Panc1 (cell line): ENCODE results near the gene CNNM4. TPM values are rescaled to one million over a fixed set of nuclear protein-coding genes. Genes with fewer than 3 reads are reported as not detected.

ENCODE experiments used
- ATAC-seq: fragments of 200-7000 bp; cut with Tn5 transposase; 2 replicates; pipeline ENCODE4 v1.9.1; 2020; ENCODE audit warnings: mild to moderate bottlenecking, moderate library complexity
- BruUV-seq: library from RNA; stranded (reverse); fragments of 400-500 nt; replicated peaks from 2 replicates; lab custom pipeline; 2021; lab: Mats Ljungman, UMichigan
- CTCF ChIA-PET: fragments of 300-600 bp; sonication (Branson Sonifier 250); formaldehyde crosslinking; loops from one replicate; lab custom pipeline; 2022; ENCODE audit warnings: antibody characterized with exemption; lab: Charles Lee
- POLR2A ChIA-PET: fragments of 300-600 bp; sonication (Branson Sonifier 250); formaldehyde crosslinking; loops from one replicate; lab custom pipeline; 2022; ENCODE audit warnings: antibody characterized with exemption; lab: Charles Lee
- DNase-seq: peaks from one replicate; pipeline ENCODE4 v3.0.0-alpha.2; 2010; ENCODE audit warnings: low read depth, low spot score
- H3K27ac ChIP-seq: 2 replicates; pipeline ENCODE4 v1.5.1; 2011; ENCODE audit warnings: mild to moderate bottlenecking, low read length, inconsistent platforms
- H3K27me3 ChIP-seq: fragments of 200-500 bp; sonication (Bioruptor generic); 2 replicates; pipeline ENCODE4 v1.6.0; 2014; ENCODE audit warnings: low read length, inconsistent platforms; ENCODE audit not compliant: control insufficient read depth, insufficient read depth
- H3K36me3 ChIP-seq: fragments of 200-500 bp; sonication (Bioruptor generic); 2 replicates; pipeline ENCODE4 v1.5.1; 2014; ENCODE audit warnings: inconsistent platforms, mild to moderate bottlenecking, low read length, moderate library complexity; ENCODE audit not compliant: control insufficient read depth, insufficient read depth
- H3K4me1 ChIP-seq: 2 replicates; pipeline ENCODE4 v1.5.1; 2011; ENCODE audit warnings: inconsistent platforms, mild to moderate bottlenecking, low read length, moderate library complexity; ENCODE audit not compliant: control insufficient read depth, insufficient read depth
- H3K4me3 ChIP-seq, 2 experiments: 2 replicates each; pipeline ENCODE4 v1.5.1; 2011 to 2012; ENCODE audit warnings: low read depth in 2 of 2, low read length in 2 of 2, mild to moderate bottlenecking in 2 of 2, inconsistent platforms in 1 of 2, moderate library complexity in 1 of 2
- H3K9me3 ChIP-seq: fragments of 200-500 bp; sonication (Bioruptor generic); 2 replicates; pipeline ENCODE4 v1.5.1; 2014; ENCODE audit warnings: low read depth, mild to moderate bottlenecking, inconsistent platforms, low read length, moderate library complexity; ENCODE audit not compliant: control insufficient read depth, insufficient read depth
- POLR2AphosphoS5 ChIP-seq: IDR thresholded peaks from 2 replicates; pipeline ENCODE4 v1.6.1; 2012; ENCODE audit warnings: mild to moderate bottlenecking, low read depth, low read length, moderate library complexity
- SIN3A ChIP-seq: IDR thresholded peaks from 2 replicates; pipeline ENCODE4 v1.6.1; 2012; ENCODE audit warnings: low read depth, mild to moderate bottlenecking, low read length, moderate library complexity, borderline replicate concordance; ENCODE audit not compliant: insufficient read depth
- TCF7L2 ChIP-seq: IDR thresholded peaks from 2 replicates; pipeline ENCODE4 v1.6.1; 2011; ENCODE audit warnings: mild to moderate bottlenecking, low read depth, low read length, inconsistent platforms
- in situ Hi-C: cut with HindIII; loops from 2 replicates; pipeline ENCODE4 v1.10.0; 2016; ENCODE audit warnings: low sequenced_read_pairs, low pct_unique_long_range_greater_than_20kb
- intact Hi-C: fragments of 100-400 bp; cut with micrococcal nuclease; formaldehyde crosslinking; loops from one replicate; pipeline ENCODE4 v1.10.0; 2022; ENCODE audit not compliant: unreplicated experiment
- total RNA-seq: library from RNA; stranded (reverse); gene quantifications from one replicate; pipeline ENCODE4 v1.2.1, GENCODE V29; 2021; ENCODE audit not compliant: unreplicated experiment
- TF ChIP-seq, protein P1 (sequence below): fragments of 450-650 bp; IDR thresholded peaks from 2 replicates; pipeline ENCODE4 v1.5.1; 2017; ENCODE audit warnings: mild to moderate bottlenecking
- TF ChIP-seq, protein P2 (sequence below), 2 experiments: IDR thresholded peaks; 2 replicates each; pipeline ENCODE4 v1.6.1; 2011 to 2012; ENCODE audit warnings: low read depth in 2 of 2, control low read depth in 1 of 2, low read length in 1 of 2, mild to moderate bottlenecking in 1 of 2, moderate library complexity in 1 of 2; ENCODE audit not compliant: insufficient read depth in 1 of 2

The CNNM4 gene
- total RNA-seq, 1 experiment from 2014 or later, result 15.7 TPM

- in situ Hi-C loops, result no loop called here
- BruUV-seq, result no TSS peak
- POLR2A ChIA-PET, result interaction anchor here (0.5 kb wide), 1 partner anchor 185 kb away, joined by 3 read pairs; no protein-coding TSS in a partner anchor
Observed at GRCh38 chr2:96800061-96801004, 39.6 kb downstream of the CNNM4 start.

GRCh38 chr2:96801005-96801785, 40.5 kb downstream of the CNNM4 start:
- no TSS peak for BruUV-seq
- intact Hi-C loops (loop anchor here (5.0 kb wide), 1 partner anchor 39 kb away; the partner anchor contains the start of gene CNNM4), in situ Hi-C loops (no loop called here)
- H3K9me3 ChIP-seq, result no peaks in the 10 kb centered on the region
- DNase-seq (no peak), ATAC-seq (peak; percentile 95)
- TF ChIP-seq, protein P1, sequence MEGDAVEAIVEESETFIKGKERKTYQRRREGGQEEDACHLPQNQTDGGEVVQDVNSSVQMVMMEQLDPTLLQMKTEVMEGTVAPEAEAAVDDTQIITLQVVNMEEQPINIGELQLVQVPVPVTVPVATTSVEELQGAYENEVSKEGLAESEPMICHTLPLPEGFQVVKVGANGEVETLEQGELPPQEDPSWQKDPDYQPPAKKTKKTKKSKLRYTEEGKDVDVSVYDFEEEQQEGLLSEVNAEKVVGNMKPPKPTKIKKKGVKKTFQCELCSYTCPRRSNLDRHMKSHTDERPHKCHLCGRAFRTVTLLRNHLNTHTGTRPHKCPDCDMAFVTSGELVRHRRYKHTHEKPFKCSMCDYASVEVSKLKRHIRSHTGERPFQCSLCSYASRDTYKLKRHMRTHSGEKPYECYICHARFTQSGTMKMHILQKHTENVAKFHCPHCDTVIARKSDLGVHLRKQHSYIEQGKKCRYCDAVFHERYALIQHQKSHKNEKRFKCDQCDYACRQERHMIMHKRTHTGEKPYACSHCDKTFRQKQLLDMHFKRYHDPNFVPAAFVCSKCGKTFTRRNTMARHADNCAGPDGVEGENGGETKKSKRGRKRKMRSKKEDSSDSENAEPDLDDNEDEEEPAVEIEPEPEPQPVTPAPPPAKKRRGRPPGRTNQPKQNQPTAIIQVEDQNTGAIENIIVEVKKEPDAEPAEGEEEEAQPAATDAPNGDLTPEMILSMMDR, result peak; percentile 95
- no peak for TF ChIP-seq POLR2AphosphoS5
- TF ChIP-seq, protein P2, sequence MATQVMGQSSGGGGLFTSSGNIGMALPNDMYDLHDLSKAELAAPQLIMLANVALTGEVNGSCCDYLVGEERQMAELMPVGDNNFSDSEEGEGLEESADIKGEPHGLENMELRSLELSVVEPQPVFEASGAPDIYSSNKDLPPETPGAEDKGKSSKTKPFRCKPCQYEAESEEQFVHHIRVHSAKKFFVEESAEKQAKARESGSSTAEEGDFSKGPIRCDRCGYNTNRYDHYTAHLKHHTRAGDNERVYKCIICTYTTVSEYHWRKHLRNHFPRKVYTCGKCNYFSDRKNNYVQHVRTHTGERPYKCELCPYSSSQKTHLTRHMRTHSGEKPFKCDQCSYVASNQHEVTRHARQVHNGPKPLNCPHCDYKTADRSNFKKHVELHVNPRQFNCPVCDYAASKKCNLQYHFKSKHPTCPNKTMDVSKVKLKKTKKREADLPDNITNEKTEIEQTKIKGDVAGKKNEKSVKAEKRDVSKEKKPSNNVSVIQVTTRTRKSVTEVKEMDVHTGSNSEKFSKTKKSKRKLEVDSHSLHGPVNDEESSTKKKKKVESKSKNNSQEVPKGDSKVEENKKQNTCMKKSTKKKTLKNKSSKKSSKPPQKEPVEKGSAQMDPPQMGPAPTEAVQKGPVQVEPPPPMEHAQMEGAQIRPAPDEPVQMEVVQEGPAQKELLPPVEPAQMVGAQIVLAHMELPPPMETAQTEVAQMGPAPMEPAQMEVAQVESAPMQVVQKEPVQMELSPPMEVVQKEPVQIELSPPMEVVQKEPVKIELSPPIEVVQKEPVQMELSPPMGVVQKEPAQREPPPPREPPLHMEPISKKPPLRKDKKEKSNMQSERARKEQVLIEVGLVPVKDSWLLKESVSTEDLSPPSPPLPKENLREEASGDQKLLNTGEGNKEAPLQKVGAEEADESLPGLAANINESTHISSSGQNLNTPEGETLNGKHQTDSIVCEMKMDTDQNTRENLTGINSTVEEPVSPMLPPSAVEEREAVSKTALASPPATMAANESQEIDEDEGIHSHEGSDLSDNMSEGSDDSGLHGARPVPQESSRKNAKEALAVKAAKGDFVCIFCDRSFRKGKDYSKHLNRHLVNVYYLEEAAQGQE (IDR thresholded peaks at IDR 0.05; ENCODE audit: insufficient read depth in 1 of 2, low read depth in 2 of 2, low read length in 1 of 2), result peak in 1 of 2 experiments; percentile 61; a peak in 1 of 4 replicates
- no peak overlapping the region for H3K4me3 ChIP-seq
- H3K27ac ChIP-seq, result no peak overlapping the region
- ChIA-PET POLR2A (no interaction called here), CTCF (interaction anchor here (0.6 to 1.4 kb wide), 2 partner anchors 15 to 38 kb away, joined by 4 to 5 read pairs; no protein-coding TSS in a partner anchor)
- H3K27me3 ChIP-seq, result no peaks in the 10 kb centered on the region
- no peaks in the 10 kb centered on the region; the same call in 1 of the 2 replicates for H3K4me1 ChIP-seq
- H3K36me3 ChIP-seq, result no peaks in the 10 kb centered on the region

More at GRCh38 chr2:96800061-96801004, 39.6 kb downstream of the CNNM4 start:
- DNase-seq (no peak), ATAC-seq (peak; percentile 72)
- Histone ChIP-seq H3K4me3 (no peak overlapping the region), H3K27me3 (no peaks in the 10 kb centered on the region), H3K4me1 (no peaks in the 10 kb centered on the region; the same call in 1 of the 2 replicates), H3K36me3 (no peaks in the 10 kb centered on the region), H3K9me3 (no peaks in the 10 kb centered on the region), H3K27ac (peak overlapping the region; percentile 8; the same call in 1 of the 2 replicates)
- no peak for TF ChIP-seq SIN3A
- TF ChIP-seq, protein P2 (IDR thresholded peaks at IDR 0.05; ENCODE audit: insufficient read depth in 1 of 2, low read depth in 2 of 2, low read length in 1 of 2), result no peak
- no peak for TF ChIP-seq POLR2AphosphoS5
- no peak for TF ChIP-seq TCF7L2
- TF ChIP-seq, protein P1, result no peak
- CTCF ChIA-PET, result interaction anchor here (0.5 to 1.4 kb wide), 5 partner anchors 14 to 155 kb away, joined by 3 to 7 read pairs (median 4); no protein-coding TSS in a partner anchor
- intact Hi-C loops, result loop anchor here (5.0 kb wide), 1 partner anchor 38 kb away; the partner anchor contains the start of gene CNNM4
